Measurements from ENCODE around the gene NTHL1.

The NTHL1 gene

DNA sequence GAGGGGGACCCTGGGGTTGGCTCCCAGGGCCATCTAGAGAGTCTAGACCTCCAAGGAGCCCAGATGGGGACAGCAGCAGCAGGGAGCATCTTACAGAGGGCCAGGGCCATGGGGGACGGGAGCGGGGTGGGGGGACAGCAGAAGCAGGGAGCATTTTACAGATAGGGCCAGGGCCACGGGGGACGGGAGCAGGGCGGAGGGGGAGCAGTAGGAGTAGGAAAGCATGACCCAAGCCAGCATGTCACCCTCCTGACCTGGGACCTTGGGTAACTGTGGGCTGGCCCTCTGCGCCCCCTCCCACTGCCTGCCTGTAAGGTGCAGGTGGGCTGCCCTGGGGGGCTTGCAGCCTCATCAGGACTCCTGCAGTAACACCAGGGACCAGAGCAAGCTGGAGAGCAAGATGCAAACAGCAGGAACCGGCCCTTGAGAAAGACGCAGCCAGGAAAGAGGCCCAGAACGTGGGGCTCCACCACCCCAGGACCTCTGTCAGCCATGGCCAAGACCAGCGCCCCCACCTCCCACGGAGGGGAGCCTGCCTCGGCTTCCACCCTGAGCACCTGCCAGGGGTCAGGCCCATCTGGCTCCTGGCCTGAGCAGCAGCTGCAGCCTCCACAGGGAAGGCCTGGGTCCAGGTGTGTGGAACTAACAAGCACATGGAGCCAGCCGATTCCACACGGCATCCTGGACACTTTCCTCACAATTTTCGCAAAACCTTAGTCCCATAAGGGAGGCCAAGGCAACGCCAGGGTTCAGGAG, 40.4 kb downstream of the NTHL1 start:
- DNase-seq = no peak

DNA sequence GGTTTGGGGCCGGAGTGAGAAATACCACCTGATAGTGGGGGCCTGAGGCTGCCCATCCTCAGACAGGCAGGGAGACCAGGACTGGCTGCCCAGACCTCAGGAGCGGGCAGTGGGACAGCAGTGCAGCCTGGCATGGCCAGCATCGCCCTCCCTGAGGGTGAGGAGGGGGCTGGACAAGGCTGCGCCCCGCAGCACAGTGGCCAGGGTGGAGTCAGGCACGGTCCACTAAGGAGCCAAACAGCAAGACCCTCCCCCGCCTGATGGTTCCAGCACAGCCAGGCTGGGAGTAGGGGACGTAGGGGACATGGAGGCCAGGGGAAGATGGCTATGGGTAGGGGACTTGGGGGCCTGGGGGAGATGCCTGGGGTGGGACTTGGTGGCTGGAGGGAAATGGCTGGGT, 41.3 kb downstream of the NTHL1 start:
- no peak for DNase-seq

DNA sequence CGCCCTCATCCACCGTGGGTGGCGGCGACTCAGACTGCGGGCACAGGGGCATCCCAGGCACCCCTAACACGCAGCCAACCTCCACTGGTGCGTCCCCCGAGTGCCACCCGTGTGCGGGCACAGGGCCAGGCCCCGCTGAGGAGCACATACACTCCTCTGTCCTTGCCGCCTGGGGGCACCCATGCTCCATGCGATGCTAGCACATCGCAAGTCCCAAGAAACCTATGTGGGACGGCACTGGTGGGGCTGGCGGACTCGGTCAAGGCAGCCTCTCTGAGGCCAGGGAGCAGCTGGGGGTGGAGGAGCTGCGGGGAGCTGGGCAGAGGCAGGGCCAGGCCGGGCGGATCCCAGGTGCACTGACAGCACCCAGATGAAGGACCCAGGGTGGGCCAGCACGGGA, 42.0 kb downstream of the NTHL1 start:
- no peak for DNase-seq

DNA sequence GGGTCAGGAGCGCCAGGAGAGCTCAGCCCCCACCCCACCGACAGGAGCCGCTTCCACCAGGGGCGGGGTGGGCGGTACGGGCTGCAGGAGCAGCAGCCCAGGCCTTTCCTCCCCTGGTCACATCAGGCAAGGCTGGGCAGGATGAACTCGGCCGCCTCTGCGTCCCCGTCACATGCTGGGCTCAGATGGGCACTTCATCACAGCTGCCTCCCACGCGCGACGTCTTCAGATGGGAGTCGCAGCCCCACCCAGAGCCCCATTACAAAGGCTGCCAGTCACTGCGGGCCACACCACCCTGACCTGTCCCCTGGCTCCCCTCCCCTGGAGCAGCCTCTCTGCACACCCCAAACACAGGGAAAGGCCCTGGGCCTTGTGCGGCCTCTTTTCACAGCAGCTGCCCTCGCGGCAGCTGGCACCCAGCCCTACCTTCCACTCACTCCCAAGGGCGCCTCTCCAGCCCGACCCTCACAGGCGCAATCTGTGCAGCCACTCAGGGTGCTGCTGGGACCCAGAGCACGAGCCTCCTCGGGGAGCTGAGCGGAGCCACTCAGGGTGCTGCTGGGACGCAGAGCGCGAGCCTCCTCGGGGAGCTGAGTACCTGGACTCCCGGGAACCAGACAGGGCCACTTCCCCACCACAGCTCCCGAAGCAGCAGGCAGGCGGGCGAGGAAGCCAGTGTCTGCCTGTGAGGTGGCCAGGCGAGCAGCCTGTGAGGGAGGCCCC, 42.7 kb downstream of the NTHL1 start:
- DNase-seq = no peak

DNA sequence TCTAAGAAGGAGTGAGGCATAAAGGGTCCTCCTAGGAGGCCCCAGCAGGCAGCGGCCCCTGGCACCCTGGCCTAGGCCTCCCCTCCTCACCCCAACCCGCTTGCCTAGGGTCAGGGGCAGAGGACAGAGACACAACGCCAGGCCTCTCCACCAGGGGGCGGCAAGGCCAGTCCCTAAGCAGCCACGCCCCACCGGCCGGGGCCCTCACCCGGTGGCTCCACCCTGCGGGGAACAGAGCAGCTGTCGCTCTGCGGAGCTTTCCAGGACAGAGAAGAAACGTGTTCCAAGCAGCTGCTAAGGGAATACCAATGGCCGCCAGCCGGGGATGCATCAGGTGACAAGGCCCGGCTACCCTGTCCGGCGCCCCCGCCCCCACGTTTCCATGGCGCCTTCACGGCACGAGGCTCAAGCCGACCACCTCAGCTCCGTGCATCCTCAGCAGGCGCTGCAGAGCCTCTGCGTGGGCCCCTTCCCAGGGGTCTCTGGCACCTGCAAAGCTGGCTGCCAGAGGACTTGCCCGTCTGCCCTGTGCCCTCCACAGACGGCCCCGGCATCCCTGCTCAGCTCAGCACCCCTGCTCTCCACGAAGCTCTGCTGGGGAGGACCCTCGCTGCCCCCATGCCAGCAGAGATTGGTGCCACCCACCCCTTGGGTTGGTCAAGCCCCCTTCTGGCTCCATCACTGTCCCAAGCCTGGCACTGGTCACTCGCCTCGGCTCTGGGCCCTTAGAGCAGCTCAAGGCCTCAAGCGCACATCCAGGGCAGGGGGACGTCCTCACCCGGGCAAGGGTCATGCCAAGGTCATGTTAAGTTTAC, 43.6 kb downstream of the NTHL1 start:
- DNase-seq = peak; percentile 82 to 85

DNA sequence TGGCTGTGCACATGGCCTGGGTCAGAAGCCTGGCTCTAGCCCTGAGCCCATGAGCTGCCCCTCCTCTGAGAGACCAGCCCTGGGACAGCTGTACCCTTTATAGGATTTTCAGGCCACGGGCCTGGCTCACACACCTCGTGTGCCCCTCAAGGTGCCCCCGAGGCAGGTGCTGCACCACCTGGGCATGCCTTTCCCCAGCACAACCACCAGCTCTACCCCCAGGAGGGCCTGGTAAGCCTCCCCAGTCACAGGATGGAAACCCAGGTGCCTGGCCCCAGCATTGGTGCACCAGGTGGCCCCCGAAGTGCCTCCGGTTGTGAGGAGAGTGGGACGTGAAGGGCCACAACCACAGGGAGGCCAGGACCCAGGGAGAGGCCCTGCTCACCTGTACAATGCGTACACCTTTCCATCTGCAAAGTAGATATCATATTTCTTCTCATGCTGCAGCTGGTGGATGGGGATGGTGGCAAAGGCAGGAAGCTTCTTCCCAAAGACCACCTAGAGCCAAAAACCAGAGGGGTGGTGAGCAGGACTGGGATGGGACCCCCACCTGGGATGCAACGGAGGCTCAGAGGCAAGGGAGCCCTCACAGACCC, 44.3 kb downstream of the NTHL1 start:
- no peak for DNase-seq

DNA sequence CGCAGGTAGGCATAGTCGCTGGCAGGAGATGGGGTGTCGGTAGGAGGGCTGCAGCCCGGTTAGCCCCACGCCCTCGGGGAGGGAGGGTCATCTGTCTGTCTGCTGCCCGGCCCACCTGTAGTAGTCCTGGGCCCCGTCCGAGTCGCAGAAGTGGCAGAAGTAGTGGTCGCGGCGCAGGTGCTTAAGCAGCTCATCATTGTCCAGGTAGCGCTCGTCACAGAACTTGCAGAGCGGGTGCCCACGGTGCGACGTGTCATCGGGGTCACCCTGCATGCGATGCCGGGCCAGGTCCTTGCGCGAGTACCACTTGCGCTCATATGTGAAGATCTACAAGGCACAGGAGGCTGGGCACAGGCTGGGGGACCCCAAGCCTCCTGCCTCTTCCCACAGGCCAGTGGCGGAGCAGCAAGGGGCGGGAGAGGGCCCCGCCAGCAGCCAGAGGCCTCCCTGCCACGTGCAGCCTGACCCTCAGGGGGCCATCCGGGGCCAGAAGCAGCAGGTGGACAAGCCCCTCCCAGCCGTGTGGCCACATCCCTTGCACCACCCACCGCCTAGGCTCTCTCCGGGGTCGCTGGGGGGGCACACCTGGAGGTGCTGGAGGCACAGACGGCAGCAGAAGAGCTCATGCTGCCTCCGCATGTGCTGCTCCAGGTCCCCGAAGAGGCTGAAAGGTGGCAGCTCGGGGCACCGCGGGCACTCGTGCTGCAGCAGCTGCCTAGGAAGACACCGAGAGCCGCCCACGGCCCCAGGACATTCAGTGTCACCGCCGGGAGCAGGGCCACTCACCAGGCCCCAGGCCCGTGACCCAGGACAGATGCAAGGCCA, 45.0 kb downstream of the NTHL1 start:
- no peak for DNase-seq

DNA sequence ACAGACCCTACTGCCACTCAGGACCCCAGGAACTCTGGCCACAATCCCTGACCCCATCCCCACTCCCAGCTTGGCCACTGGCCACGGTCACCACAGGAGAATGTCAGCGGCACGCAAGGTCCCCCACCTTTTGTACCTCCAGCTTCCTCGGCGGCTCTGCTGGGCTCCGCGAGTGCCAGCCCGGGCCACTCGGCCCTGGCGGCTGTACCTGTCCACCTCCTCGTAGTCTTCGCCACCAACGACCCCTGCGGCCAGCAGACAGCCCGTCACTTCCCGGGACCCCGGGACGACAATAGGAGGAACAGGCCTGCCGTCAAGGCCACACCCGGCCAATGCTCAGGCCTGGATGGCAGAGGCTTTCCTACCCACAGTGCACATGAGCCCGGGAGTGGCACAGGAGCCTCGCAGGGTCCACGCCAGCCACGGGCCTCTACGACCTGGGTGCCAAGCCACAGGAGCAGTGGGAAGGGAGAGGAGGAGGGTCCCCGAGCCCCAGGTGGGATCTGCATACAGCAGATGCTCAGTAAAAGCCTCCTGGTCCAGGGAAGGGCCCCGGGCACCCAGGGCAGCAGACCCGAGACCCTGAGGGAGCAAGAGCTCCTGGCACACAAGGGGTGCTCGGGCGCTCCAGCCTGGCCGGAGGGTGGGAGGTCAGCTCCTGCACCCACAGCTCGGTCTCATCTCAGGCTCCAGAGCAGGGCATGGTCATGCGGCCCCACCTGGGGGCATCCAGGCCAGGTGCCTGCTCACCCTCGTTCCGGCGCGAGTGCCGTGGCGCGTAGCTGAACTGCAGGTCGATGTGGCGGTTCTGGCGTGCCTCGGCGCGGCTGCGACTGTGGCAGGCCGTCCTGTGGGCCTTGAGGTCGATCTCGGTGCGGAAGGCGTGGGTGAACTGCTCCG, 45.9 kb downstream of the NTHL1 start:
- DNase-seq = no peak

DNA sequence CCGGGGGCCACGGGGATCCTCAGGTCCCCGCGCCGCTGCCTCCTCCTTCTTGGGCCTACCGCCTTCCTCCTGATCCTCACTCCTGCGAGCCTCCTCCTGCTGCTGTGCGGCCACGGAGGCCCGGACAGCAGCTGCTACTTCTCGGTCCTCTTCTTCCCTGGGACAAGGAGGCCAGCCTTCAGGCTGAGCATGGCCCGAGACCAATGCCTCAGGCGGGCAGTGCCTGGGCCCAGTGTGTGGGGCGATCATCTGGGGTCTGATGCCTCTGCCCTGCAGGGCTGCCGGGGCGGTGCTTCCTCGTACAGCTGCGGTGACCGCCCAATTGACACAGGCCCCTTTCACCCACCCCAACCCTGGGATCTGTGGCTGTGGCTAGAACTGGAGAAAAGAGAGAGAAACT, 46.6 kb downstream of the NTHL1 start:
- no peak for DNase-seq

DNA sequence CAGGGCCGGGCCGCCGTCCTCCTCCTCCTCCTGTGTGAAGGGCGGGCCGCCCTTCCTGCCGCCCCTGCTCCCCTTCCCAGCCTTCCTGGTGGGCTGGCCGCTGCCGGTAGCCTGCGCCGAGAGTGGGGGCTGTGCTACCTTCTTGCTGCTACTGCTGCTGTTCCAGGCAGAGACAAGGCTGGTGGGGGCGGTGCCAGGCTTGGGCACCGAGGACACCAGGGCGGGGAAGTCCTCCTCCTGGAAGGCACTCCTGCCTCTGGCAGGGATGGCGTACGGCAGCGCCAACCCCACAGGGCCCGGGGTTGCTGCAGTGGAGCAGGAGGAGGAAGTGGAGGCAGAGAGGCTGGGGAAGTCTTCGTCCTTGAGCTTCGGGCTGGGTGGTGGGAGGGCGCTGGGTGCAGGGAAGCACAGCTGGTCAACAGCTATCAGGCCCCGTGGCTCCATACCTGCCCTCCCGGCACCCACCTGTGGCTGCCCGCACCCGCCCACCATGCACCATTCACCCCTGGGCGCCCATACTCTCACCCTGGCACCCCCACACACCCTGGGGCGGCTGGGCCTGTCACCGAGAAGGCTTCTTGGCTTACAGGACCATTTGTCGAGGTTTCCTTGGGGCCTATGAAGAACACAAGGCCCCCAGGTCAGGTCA, 47.6 kb downstream of the NTHL1 start:
- no peak for DNase-seq

DNA sequence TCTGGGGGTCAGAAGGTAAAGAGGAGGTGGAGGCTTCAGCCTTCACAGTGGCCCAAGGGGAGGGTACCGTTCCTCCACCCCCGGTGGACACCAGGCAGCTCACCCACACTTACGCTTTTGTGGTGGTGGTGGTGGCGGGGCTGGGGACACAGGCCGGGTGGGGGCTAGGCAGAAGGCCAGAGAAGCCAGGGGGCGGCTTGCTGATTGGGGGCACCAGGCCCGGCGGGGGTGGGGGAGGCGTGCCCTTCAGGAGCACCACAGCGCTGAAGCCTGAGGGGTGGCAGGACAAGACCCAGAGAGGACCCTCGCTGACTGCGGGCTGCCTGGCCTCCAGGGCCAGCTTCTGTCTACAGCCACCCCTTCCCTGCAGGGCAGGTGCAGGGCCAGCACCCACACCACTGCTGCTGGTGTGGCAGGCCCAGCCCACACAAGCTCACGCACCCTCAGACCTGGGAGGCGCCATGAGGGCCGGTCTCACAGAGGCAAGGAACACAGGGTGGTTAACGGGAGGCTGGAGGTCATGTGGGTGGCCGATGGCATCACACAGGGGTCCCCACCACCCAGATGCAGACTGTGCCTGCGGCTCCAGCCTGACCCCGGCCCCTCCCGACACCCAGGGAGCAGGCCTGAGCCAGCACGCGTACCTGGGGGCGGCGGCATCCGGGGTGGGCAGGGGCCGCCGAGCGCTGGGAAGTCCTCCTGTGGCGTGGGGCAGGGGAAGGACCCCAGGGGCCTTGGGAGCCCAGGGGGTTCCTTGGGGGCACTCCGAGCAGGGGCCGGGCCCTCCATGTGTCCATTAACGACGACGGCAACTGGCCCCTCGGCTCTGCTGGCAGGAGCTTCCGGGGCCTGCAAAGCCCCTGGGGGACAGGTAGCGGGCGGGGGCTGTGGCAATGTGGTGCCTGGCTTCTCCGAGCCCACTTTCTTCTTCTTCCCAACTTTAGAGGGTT, 48.5 kb downstream of the NTHL1 start:
- no peak for DNase-seq

DNA sequence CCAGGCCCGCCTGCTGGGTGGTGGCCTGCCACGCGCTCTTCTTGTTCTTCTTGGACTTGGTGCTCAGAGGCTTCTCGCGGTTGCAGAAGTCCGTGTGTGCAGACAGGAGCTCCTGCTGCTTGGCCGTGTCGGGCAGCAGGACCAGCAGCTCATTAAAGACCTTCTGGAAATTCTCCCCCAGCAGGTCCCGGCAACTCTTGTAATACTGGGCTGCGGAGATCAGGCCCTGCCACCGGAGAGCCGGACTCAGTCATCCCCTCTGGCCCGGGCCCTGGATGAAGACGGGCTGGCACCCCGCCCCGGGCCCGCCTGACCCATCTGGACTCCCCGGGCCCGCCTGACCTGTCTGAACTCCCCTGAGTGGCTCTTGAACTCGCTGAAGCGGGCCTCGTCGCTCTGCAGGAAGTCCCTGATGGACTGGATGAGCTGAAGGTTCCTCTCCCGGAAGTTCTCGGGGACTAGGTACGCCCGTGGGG, 49.2 kb downstream of the NTHL1 start:
- DNase-seq = no peak

DNA sequence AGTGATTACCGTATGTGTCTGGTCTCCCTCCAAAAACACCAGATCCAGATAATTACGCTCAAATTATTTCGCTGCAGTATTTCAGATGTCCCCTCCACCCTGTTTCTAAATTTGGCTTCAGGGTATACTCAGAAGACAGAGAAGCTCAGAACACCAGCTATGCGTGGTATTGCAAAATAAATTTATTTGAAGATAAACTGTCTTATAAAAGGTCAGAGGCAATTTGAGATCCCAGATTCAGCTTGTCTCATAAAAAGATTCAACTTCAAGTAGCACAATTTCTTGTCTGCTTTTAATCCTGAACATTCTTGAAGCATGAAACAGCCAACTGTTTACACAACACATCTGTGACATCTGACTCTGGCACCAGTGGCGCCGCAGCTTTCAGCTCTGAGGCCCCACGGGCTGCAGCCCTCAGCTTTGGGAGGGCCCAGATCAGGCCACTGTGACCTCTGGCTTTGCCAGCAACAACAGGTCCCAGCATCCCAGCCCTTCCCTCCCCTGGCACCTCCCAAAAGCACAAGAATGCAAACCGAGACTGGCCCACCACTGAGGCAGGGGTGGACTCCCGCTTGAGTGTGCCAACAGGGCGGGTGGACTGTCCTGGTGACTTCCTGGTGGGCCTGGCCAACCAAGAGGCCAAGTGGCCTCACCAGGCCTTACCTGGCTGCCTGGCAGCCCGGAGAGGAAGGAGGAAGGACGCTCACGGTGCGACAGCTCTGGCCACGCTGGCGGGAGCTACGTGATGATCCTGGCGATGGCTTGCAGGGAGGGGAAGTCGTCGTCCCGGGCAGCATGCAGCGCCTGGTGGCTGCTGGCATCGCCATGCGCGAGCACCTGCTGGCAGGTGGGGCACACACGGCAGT, 49.9 kb downstream of the NTHL1 start:
- DNase-seq = no peak

DNA sequence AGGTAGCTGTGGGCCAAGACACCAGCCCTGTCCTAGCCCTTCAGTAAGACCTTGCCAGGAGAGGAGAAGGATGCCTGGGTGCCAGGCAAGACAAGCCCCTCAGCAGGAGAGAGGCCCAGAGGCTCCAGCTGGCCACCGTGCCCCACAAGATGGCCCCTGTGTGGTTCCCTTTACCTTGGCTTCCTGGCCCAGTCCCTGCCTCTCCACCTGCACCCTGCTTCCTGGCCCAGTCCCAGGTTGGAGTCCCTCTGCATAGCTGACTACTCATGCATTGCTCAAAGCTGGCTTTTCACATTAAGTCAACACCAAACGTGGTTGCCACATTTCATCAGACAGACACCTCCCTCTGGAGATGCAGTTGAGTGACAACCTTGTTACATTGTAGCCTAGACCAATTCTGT, 53.9 kb downstream of the NTHL1 start:
- DNase-seq = no peak

DNA sequence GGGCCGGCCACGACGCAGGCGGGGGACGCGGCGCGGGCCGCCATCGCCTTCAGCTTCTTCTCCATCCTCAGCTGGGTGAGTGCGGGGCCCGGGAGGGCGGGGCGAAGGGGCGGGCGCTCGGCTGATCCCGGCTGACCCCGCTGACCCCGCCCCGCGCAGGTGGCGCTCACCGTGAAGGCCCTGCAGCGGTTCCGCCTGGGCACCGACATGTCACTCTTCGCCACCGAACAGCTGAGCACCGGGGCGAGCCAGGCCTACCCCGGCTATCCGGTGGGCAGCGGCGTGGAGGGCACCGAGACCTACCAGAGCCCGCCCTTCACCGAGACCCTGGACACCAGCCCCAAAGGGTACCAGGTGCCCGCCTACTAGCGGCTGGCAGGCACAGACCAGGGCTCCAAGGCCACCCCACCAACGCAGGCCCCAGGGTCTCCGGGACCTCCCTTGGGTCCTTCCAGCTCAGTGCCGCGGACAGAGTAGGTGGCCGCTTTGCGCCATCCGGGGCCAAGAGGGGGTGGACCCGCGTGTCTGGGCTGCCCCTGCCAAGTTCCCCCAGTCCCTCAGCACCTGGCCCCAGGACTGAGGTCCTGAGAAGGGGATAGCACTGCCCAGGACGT, 54.8 kb downstream of the NTHL1 start:
- no peak for DNase-seq

DNA sequence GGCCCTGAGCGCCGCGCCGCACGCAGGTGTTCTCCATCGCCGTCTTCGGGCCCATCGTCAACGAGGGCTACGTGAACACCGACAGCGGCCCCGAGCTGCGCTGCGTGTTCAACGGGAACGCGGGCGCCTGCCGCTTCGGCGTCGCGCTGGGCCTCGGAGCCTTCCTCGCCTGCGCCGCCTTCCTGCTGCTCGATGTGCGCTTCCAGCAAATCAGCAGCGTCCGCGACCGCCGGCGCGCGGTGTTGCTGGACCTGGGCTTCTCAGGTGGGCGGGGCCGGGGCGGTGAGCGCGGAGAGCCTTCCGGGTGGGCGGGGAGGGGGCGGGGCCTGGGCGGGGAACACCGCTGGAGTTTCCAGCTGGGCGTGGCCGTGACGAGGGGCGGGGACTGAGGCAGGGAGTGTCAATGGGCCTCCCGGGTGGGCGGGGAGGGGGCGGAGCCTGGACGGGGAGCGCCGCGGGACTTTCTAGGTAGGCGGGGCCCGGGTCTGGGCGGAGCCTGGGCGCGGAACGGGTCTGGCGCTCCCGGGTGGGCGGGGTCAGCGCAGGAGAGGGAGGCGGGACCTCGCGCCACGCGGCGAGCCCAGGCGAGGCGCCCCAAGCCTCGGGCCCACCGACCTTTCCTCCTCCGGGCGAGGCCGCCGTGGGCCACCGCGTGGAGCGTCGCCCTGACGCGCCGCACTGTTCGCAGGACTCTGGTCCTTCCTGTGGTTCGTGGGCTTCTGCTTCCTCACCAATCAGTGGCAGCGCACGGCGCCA, 55.5 kb downstream of the NTHL1 start:
- no peak for DNase-seq

DNA sequence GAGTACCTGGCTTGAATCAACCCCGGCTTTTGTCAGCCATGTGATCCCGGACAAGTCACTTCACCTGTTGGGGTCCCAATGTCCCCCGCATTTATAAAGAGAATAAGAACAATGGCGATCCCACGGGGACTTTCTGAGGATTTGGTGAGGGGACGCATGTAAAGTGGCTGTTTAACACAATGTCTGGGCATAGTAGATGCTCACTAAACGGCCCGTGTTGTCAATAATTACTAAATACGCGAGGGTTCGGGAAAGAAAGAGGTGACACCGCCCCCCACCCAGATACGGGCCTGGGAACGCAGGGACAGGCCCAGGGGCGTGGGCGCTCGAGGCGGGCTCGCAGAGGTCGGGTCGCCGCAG, 56.1 kb downstream of the NTHL1 start:
- no peak for DNase-seq
